PC-3 (cell line): Measurements from ENCODE around the gene RPS4Y1.

Source experiments
- EZH2 ChIP-seq: fragments of 300-600 bp; sonication (generic); IDR thresholded peaks from one replicate; pipeline ENCODE4 v1.6.1; 2017; ENCODE audit warnings: antibody characterized with exemption, mild to moderate bottlenecking, low read length; ENCODE audit not compliant: unreplicated experiment
- EZH2phosphoT487 ChIP-seq: fragments of 300-600 bp; sonication (generic); IDR thresholded peaks from 2 replicates; pipeline ENCODE4 v1.6.1; 2018; ENCODE audit warnings: mild to moderate bottlenecking, antibody characterized with exemption, low read length, borderline replicate concordance
- TF ChIP-seq, protein P1 (sequence below): fragments of 300-600 bp; sonication (generic); conservative IDR thresholded peaks from 2 replicates; pipeline ENCODE4 v1.5.1; 2017; ENCODE audit warnings: antibody characterized with exemption, low read depth, mild to moderate bottlenecking, low read length

GRCh38 chrY:2848384-2848783, 7.0 kb downstream of the RPS4Y1 start:
- TF ChIP-seq, protein P1, sequence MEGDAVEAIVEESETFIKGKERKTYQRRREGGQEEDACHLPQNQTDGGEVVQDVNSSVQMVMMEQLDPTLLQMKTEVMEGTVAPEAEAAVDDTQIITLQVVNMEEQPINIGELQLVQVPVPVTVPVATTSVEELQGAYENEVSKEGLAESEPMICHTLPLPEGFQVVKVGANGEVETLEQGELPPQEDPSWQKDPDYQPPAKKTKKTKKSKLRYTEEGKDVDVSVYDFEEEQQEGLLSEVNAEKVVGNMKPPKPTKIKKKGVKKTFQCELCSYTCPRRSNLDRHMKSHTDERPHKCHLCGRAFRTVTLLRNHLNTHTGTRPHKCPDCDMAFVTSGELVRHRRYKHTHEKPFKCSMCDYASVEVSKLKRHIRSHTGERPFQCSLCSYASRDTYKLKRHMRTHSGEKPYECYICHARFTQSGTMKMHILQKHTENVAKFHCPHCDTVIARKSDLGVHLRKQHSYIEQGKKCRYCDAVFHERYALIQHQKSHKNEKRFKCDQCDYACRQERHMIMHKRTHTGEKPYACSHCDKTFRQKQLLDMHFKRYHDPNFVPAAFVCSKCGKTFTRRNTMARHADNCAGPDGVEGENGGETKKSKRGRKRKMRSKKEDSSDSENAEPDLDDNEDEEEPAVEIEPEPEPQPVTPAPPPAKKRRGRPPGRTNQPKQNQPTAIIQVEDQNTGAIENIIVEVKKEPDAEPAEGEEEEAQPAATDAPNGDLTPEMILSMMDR, result no peak
- TF ChIP-seq EZH2 (no peak), EZH2phosphoT487 (no peak)
